ENCODE results near the gene ICAM1. TPM values are rescaled to one million over a fixed set of nuclear protein-coding genes. Genes with fewer than 3 reads are reported as not detected.

The ICAM1 gene
- total RNA-seq, 1 experiment from 2014 or later, result 136 TPM

- H3K27me3 ChIP-seq (ENCODE audit: control insufficient read depth, insufficient read depth, low read length), result no peaks in the 10 kb centered on the region
- ATAC-seq (no peak), DNase-seq (ENCODE audit: low read depth, low spot score) (no peak)
- CTCF ChIA-PET, result no interaction called here
- H3K9me3 ChIP-seq (ENCODE audit: control insufficient read depth, insufficient read depth, low read depth, low read length), result no peaks in the 10 kb centered on the region
- H3K4me1 ChIP-seq (ENCODE audit: control insufficient read depth, insufficient read depth, low read length), result peaks cover 4% of the 10 kb centered on the region
- H3K36me3 ChIP-seq (ENCODE audit: control insufficient read depth, insufficient read depth, low read length), result no peaks in the 10 kb centered on the region; the same call in 1 of the 2 replicates
- no peak overlapping the region for H3K4me3 ChIP-seq (ENCODE audit: low read depth in 2 of 2, low read length in 2 of 2)
- in situ Hi-C loops (cut with HindIII; ENCODE audit: low pct_unique_long_range_greater_than_20kb, low sequenced_read_pairs), result no loop called here
- no peak overlapping the region for H3K27ac ChIP-seq (ENCODE audit: low read length)
- POLR2A ChIA-PET, result no interaction called here
- intact Hi-C loops (cut with micrococcal nuclease; ENCODE audit: unreplicated experiment), result loop anchor here (5.0 kb wide), 1 partner anchor 113 kb away; no protein-coding TSS in a partner anchor
- no TSS peak for BruUV-seq (replicated peaks)
- TF ChIP-seq TCF7L2 (IDR thresholded peaks at IDR 0.05; ENCODE audit: low read depth, low read length) (no peak), REST (IDR thresholded peaks at IDR 0.05; ENCODE audit: insufficient read depth in 1 of 2, low read depth in 2 of 2, low read length in 1 of 2) (no peak), SIN3A (IDR thresholded peaks at IDR 0.05; ENCODE audit: borderline replicate concordance, insufficient read depth, low read depth, low read length) (no peak), CTCF (IDR thresholded peaks at IDR 0.05) (no peak), POLR2AphosphoS5 (IDR thresholded peaks at IDR 0.05; ENCODE audit: low read depth, low read length) (no peak)
These were observed 3.7 kb downstream of the ICAM1 start for GRCh38 chr19:10274589-10274988.

GRCh38 chr19:10277795-10278589 lies 7.1 kb downstream of the ICAM1 start:
- intact Hi-C loops (cut with micrococcal nuclease; ENCODE audit: unreplicated experiment), result no loop called here
- BruUV-seq (replicated peaks), result TSS peak; percentile 59
- Histone ChIP-seq H3K4me1 (ENCODE audit: control insufficient read depth, insufficient read depth, low read length) (0 out of 2 replicates have a peak, but pooled peaks cover 1% of the 10 kb centered on the region), H3K4me3 (ENCODE audit: low read depth in 2 of 2, low read length in 2 of 2) (no peak overlapping the region), H3K27ac (ENCODE audit: low read length) (no peak overlapping the region), H3K27me3 (ENCODE audit: control insufficient read depth, insufficient read depth, low read length) (no peaks in the 10 kb centered on the region), H3K9me3 (ENCODE audit: control insufficient read depth, insufficient read depth, low read depth, low read length) (no peaks in the 10 kb centered on the region), H3K36me3 (ENCODE audit: control insufficient read depth, insufficient read depth, low read length) (peaks cover 2% of the 10 kb centered on the region; the same call in 1 of the 2 replicates)
- in situ Hi-C loops (cut with HindIII; ENCODE audit: low pct_unique_long_range_greater_than_20kb, low sequenced_read_pairs), result no loop called here
- ATAC-seq (no peak; the same call in 1 of the 2 replicates), DNase-seq (ENCODE audit: low read depth, low spot score) (no peak)
- ChIA-PET CTCF (no interaction called here), POLR2A (no interaction called here)
- no peak for TF ChIP-seq POLR2AphosphoS5 (IDR thresholded peaks at IDR 0.05; ENCODE audit: low read depth, low read length)
- no peak for TF ChIP-seq SIN3A (IDR thresholded peaks at IDR 0.05; ENCODE audit: borderline replicate concordance, insufficient read depth, low read depth, low read length)
- no peak for TF ChIP-seq CTCF (IDR thresholded peaks at IDR 0.05)
- no peak for TF ChIP-seq REST (IDR thresholded peaks at IDR 0.05; ENCODE audit: insufficient read depth in 1 of 2, low read depth in 2 of 2, low read length in 1 of 2)
- TF ChIP-seq TCF7L2 (IDR thresholded peaks at IDR 0.05; ENCODE audit: low read depth, low read length), result no peak

All from Panc1 (cell line).